Measurements from ENCODE around the gene SCAPER. TPM values are rescaled to one million over a fixed set of nuclear protein-coding genes. Genes with fewer than 3 reads are reported as not detected.
"Not testable (repeated sequence)": the region's sequence is repeated elsewhere in the genome, so short reads cannot be mapped to it uniquely, and the experiment has no call there.

SCAPER gene
- polyA plus RNA-seq, 1 experiment, result 5.4 TPM

DNA sequence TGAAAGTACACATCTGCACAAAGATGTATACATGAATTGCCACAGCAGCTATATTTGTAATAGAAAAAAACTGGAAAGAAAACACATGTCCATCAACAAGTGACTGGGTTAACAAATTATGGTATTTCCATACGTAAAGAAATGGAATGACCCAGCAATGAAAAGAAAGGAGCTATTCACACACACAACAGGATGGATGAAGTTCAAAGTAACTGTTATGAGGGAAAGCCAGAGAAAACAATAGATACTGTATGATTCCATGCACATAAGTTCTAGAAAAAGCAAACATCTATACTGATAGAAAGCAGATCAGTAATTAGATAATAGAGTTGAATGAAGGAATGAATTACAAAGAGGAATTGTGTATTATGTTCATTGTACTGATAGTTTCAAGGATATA is 152.0 kb downstream of the SCAPER start:
- ChIA-PET POLR2A (no interaction called here), CTCF (no interaction called here)
- H3K9me3 ChIP-seq (ENCODE audit: control insufficient read depth, insufficient read depth, low read length), result no peaks in the 10 kb centered on the region
- TF ChIP-seq, protein P1, sequence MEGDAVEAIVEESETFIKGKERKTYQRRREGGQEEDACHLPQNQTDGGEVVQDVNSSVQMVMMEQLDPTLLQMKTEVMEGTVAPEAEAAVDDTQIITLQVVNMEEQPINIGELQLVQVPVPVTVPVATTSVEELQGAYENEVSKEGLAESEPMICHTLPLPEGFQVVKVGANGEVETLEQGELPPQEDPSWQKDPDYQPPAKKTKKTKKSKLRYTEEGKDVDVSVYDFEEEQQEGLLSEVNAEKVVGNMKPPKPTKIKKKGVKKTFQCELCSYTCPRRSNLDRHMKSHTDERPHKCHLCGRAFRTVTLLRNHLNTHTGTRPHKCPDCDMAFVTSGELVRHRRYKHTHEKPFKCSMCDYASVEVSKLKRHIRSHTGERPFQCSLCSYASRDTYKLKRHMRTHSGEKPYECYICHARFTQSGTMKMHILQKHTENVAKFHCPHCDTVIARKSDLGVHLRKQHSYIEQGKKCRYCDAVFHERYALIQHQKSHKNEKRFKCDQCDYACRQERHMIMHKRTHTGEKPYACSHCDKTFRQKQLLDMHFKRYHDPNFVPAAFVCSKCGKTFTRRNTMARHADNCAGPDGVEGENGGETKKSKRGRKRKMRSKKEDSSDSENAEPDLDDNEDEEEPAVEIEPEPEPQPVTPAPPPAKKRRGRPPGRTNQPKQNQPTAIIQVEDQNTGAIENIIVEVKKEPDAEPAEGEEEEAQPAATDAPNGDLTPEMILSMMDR (IDR thresholded peaks at IDR 0.05; ENCODE audit: low read depth, low read length), result no peak
- H3K27ac ChIP-seq (ENCODE audit: low read depth, low read length), result no peak overlapping the region
- no peak overlapping the region for H3K4me3 ChIP-seq (ENCODE audit: low read depth, low read length)
- no peaks in the 10 kb centered on the region for H3K27me3 ChIP-seq (ENCODE audit: control insufficient read depth, insufficient read depth, low read length)
- no peak for DNase-seq (ENCODE audit: low read depth, low spot score)

DNA sequence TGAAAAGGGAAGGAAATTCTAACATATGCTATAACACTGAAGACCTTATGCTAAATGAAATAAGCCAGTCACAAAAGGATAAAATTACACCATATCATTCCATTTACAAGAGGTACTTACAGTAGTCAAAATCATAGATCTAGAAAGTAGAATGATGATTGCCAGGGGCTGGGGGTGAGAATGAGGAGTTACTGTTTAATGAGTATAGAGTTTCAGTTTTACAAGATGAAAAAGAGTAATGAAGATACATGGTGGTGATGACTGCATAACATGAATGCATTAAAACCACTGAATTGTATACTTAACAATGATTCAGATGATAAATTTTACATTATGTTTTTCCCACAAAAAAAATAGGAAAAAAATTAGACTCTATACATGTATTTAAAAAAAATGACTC is 152.6 kb downstream of the SCAPER start:
- Histone ChIP-seq H3K27ac (ENCODE audit: low read depth, low read length) (no peak overlapping the region), H3K27me3 (ENCODE audit: control insufficient read depth, insufficient read depth, low read length) (no peaks in the 10 kb centered on the region), H3K9me3 (ENCODE audit: control insufficient read depth, insufficient read depth, low read length) (no peaks in the 10 kb centered on the region), H3K4me3 (ENCODE audit: low read depth, low read length) (no peak overlapping the region)
- POLR2A ChIA-PET, result no interaction called here
- TF ChIP-seq, protein P1 (IDR thresholded peaks at IDR 0.05; ENCODE audit: low read depth, low read length), result no peak
- no peak for DNase-seq (ENCODE audit: low read depth, low spot score)
- CTCF ChIA-PET, result no interaction called here

DNA sequence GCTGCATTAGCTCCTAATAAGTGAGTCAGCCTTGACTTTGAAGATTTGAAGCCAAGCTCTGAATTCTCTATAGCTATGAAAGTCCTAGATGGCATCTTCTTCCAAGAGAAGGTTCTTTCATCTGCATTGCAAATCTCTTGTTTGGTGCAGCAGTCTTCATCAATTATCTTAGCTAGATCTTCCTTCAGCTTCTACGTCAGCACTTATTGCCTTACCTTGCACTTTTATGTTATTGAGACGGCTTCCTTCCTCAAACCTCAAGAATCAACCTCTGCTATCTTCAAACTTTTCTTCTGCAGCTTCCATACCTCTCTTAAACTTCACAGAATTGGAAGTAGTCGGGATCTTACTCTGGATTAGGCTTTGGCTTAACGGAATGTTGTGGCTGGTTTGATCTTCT is 167.6 kb downstream of the SCAPER start:
- H3K9me3 ChIP-seq (ENCODE audit: control insufficient read depth, insufficient read depth, low read length), result no peaks in the 10 kb centered on the region
- ChIA-PET CTCF (no interaction called here), POLR2A (no interaction called here)
- H3K4me3 ChIP-seq (ENCODE audit: low read depth, low read length), result no peak overlapping the region
- no peak for DNase-seq (ENCODE audit: low read depth, low spot score)
- H3K27me3 ChIP-seq (ENCODE audit: control insufficient read depth, insufficient read depth, low read length), result no peaks in the 10 kb centered on the region
- TF ChIP-seq, protein P1 (IDR thresholded peaks at IDR 0.05; ENCODE audit: low read depth, low read length), result no peak
- no peak overlapping the region for H3K27ac ChIP-seq (ENCODE audit: low read depth, low read length)

DNA sequence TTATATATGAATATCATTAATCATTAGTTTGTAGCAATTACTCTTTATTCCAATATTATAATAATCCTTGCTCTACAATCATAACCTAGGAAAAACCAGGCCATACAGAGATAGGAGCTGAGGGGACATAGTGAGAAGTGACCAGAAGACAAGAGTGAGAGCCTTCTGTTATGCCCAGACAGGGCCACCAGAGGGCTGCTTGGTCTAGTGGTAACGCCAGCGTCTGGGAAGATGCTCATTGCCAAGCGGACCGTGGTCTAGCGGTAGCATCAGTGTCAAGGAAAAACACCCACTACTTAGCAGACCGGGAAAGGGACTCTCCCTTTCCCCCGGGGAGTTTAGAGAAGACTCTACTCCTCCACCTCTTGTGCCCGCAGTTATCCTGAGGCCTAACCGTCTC is 172.8 kb downstream of the SCAPER start:
- not testable (repeated sequence) for DNase-seq (ENCODE audit: low read depth, low spot score)

DNA sequence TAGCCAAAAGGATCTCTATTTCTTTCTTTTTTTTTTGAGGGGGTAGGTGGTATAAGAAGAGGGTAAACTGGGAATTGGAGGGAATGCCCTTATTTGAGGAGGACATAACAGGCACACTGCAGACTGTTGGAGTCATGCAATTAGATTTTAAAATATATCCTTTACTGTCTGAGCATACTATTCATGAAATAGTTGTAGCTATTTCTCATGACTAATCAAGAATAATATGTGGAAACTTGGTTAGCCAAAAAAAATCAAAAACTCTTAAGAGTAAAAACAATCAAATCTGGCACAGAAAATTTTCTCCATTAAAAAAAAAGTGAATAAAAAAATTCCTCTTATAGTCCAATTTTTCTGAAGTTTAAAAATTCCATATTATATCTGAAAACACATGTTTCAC is 174.9 kb downstream of the SCAPER start:
- DNase-seq (ENCODE audit: low read depth, low spot score), result no peak
- ChIA-PET CTCF (no interaction called here), POLR2A (no interaction called here)
- no peaks in the 10 kb centered on the region for H3K9me3 ChIP-seq (ENCODE audit: control insufficient read depth, insufficient read depth, low read length)
- H3K27me3 ChIP-seq (ENCODE audit: control insufficient read depth, insufficient read depth, low read length), result no peaks in the 10 kb centered on the region
- H3K27ac ChIP-seq (ENCODE audit: low read depth, low read length), result no peak overlapping the region
- H3K4me3 ChIP-seq (ENCODE audit: low read depth, low read length), result no peak overlapping the region
- TF ChIP-seq, protein P1 (IDR thresholded peaks at IDR 0.05; ENCODE audit: low read depth, low read length), result no peak

More for the DNA sequence above, 172.8 kb downstream of the SCAPER start:
- H3K9me3 ChIP-seq (ENCODE audit: control insufficient read depth, insufficient read depth, low read length); H3K27me3 ChIP-seq (ENCODE audit: control insufficient read depth, insufficient read depth, low read length); H3K4me3 ChIP-seq (ENCODE audit: low read depth, low read length); H3K27ac ChIP-seq (ENCODE audit: low read depth, low read length); CTCF ChIA-PET; POLR2A ChIA-PET: not testable (repeated sequence)

DNA sequence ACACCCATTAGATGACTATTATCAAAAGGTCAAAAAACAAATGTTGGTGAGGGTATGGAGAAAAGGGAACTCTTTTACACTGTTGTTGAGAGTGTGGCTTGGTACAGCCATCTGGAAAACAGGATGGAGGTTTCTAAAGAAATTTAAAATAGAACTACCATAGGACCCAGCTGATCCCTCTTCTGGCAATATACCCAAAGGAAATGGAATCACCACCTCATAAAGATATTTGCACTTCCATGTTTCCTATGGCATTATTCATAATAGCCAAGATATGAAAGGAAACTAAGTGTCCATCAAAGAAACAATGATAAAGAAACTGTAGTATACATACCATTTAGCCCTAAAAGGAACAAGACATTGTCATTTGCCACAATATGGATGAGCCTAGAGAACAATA is 186.3 kb downstream of the SCAPER start:
- peaks cover 3% of the 10 kb centered on the region; the same call in 1 of the 2 replicates for H3K9me3 ChIP-seq (ENCODE audit: control insufficient read depth, insufficient read depth, low read length)
- CTCF ChIA-PET, result no interaction called here

More for the DNA sequence above, 186.3 kb downstream of the SCAPER start:
- TF ChIP-seq, protein P1 (IDR thresholded peaks at IDR 0.05; ENCODE audit: low read depth, low read length), result no peak
- no peaks in the 10 kb centered on the region for H3K27me3 ChIP-seq (ENCODE audit: control insufficient read depth, insufficient read depth, low read length)
- no peak for DNase-seq (ENCODE audit: low read depth, low spot score)
- H3K27ac ChIP-seq (ENCODE audit: low read depth, low read length), result no peak overlapping the region
- no peak overlapping the region for H3K4me3 ChIP-seq (ENCODE audit: low read depth, low read length)
- POLR2A ChIA-PET, result no interaction called here
